H1 (cell line): ENCODE data around the gene WDR12. TPM values are rescaled to one million over a fixed set of nuclear protein-coding genes. Genes with fewer than 3 reads are reported as not detected.

Experiments used
- CTCF ChIA-PET: fragments of 300-600 bp; sonication (Branson Sonifier 250); formaldehyde crosslinking; loops from one replicate; lab custom pipeline; 2021; ENCODE audit not compliant: partially characterized antibody; lab: Charles Lee
- POLR2A ChIA-PET: fragments of 300-600 bp; sonication (Branson Sonifier 250); formaldehyde crosslinking; loops from one replicate; lab custom pipeline; 2021; ENCODE audit warnings: inconsistent platforms; ENCODE audit not compliant: partially characterized antibody; lab: Charles Lee
- DNase-seq, 2 experiments: peaks; one replicate each; pipeline versions ENCODE4 v3.0.0 to v3.0.0-alpha.2; 2010 to 2022; ENCODE audit warnings: low spot score in 2 of 2, low read depth in 1 of 2, mixed read lengths in 1 of 2
- FAIRE-seq: peaks from 2 replicates; lab custom pipeline; 2011; peaks lifted over from hg19 to GRCh38; lab: Jason Lieb, UNC
- H2AFZ ChIP-seq: 2 replicates; pipeline ENCODE4 v1.8.1; 2012; ENCODE audit warnings: low read length, inconsistent platforms
- H2AK5ac ChIP-seq: 2 replicates; pipeline ENCODE4 v1.6.1; 2013; ENCODE audit warnings: low read depth, low read length
- H2BK120ac ChIP-seq: replicated peaks from 2 replicates; pipeline ENCODE3; 2013; ENCODE audit warnings: low read depth, low read length, inconsistent platforms
- H2BK12ac ChIP-seq: 2 replicates; pipeline ENCODE4 v1.6.1; 2013; ENCODE audit warnings: low read depth, low read length
- H2BK15ac ChIP-seq: 2 replicates; pipeline ENCODE4 v1.6.1; 2013; ENCODE audit warnings: low read length
- H2BK20ac ChIP-seq: 2 replicates; pipeline ENCODE4 v1.6.1; 2013; ENCODE audit warnings: low read length
- H2BK5ac ChIP-seq: 2 replicates; pipeline ENCODE4 v1.6.1; 2013; ENCODE audit warnings: low read depth, low read length
- H3K14ac ChIP-seq: 2 replicates; pipeline ENCODE4 v1.6.1; 2013; ENCODE audit warnings: inconsistent platforms; ENCODE audit not compliant: insufficient read length
- H3K18ac ChIP-seq: 2 replicates; pipeline ENCODE4 v1.6.1; 2013; ENCODE audit warnings: low read length; ENCODE audit errors: extremely low read depth
- H3K23ac ChIP-seq: 2 replicates; pipeline ENCODE4 v1.6.1; 2013; ENCODE audit warnings: inconsistent platforms; ENCODE audit not compliant: insufficient read length
- H3K23me2 ChIP-seq: 2 replicates; pipeline ENCODE4 v1.6.1; 2013; ENCODE audit warnings: low read depth, low read length
- H3K27ac ChIP-seq: 2 replicates; pipeline ENCODE4 v1.6.1; 2011; ENCODE audit warnings: low read depth, low read length, inconsistent platforms
- H3K27me3 ChIP-seq, 4 experiments: replicated peaks in 1 of 4; 1 replicate in 1 of 4; 2 replicates in 3 of 4; pipeline versions ENCODE4 v1.6.1 to v1.8.1; 2011 to 2013; ENCODE audit warnings: low read length in 3 of 4, mild to moderate bottlenecking in 3 of 4, inconsistent platforms in 2 of 4, mixed read lengths in 2 of 4, moderate library complexity in 1 of 4; ENCODE audit not compliant: control insufficient read depth in 3 of 4, insufficient read depth in 3 of 4; ENCODE audit errors: extremely low read depth in 1 of 4
- H3K36me3 ChIP-seq, 4 experiments: 2 replicates each; pipeline versions ENCODE4 v1.6.1 to v1.8.1; 2011 to 2013; ENCODE audit warnings: mild to moderate bottlenecking in 4 of 4, low read length in 3 of 4, moderate library complexity in 2 of 4, control low read depth in 1 of 4, inconsistent platforms in 1 of 4; ENCODE audit not compliant: insufficient read depth in 4 of 4, control insufficient read depth in 2 of 4
- H3K4ac ChIP-seq: replicated peaks from 2 replicates; pipeline ENCODE3; 2013; ENCODE audit warnings: low read length, low read depth, mixed read lengths, inconsistent platforms; ENCODE audit not compliant: insufficient read length
- H3K4me1 ChIP-seq, 4 experiments: replicated peaks in 1 of 4; 1 replicate in 1 of 4; 2 replicates in 3 of 4; pipeline versions ENCODE4 v1.6.1 to v1.8.1; 2011 to 2013; ENCODE audit warnings: low read length in 3 of 4, inconsistent platforms in 2 of 4, mixed read lengths in 1 of 4; ENCODE audit not compliant: insufficient read depth in 4 of 4, control insufficient read depth in 3 of 4
- H3K4me2 ChIP-seq, 2 experiments: 2 replicates each; pipeline versions ENCODE4 v1.6.1 to v1.8.1; 2011 to 2013; ENCODE audit warnings: low read depth in 2 of 2, low read length in 2 of 2, control low read depth in 1 of 2, inconsistent platforms in 1 of 2, mild to moderate bottlenecking in 1 of 2; ENCODE audit not compliant: insufficient read depth in 1 of 2
- H3K4me3 ChIP-seq, 4 experiments: fragments of 200-600, 300-600 bp in 1 of 4; sonication (generic), shearing (Covaris generic), sonication (Bioruptor Twin) in 1 of 4; 2 replicates each; pipeline versions ENCODE4 v1.5.1 to v1.8.1; 2011 to 2016; ENCODE audit warnings: low read length in 4 of 4, low read depth in 3 of 4, control low read depth in 2 of 4, inconsistent platforms in 2 of 4, mild to moderate bottlenecking in 2 of 4, mixed read lengths in 1 of 4, moderate library complexity in 1 of 4; ENCODE audit not compliant: insufficient read depth in 2 of 4; ENCODE audit errors: extremely low read depth in 1 of 4
- H3K56ac ChIP-seq: replicated peaks from 2 replicates; pipeline ENCODE3; 2013; ENCODE audit warnings: low read depth, mild to moderate bottlenecking, mixed read lengths, low read length, inconsistent platforms; ENCODE audit not compliant: insufficient read length
- H3K79me1 ChIP-seq: 2 replicates; pipeline ENCODE4 v1.6.1; 2013; ENCODE audit warnings: low read depth, low read length, control low read depth
- H3K79me2 ChIP-seq, 2 experiments: 2 replicates each; pipeline versions ENCODE4 v1.6.1 to v1.8.1; 2012 to 2013; ENCODE audit warnings: low read length in 2 of 2, mild to moderate bottlenecking in 2 of 2, inconsistent platforms in 1 of 2; ENCODE audit not compliant: insufficient read depth in 2 of 2, control insufficient read depth in 1 of 2
- H3K9ac ChIP-seq, 4 experiments: replicated peaks in 1 of 4; 1 replicate in 1 of 4; 2 replicates in 3 of 4; pipeline versions ENCODE4 v1.6.1 to v1.8.1; 2011 to 2013; ENCODE audit warnings: low read depth in 3 of 4, low read length in 3 of 4, control low read depth in 2 of 4, mild to moderate bottlenecking in 2 of 4, moderate library complexity in 2 of 4, inconsistent platforms in 1 of 4; ENCODE audit errors: extremely low read depth in 1 of 4
- H3K9me3 ChIP-seq, 2 experiments: 2 replicates each; pipeline versions ENCODE4 v1.6.1 to v1.8.1; 2012 to 2013; ENCODE audit warnings: mild to moderate bottlenecking in 2 of 2, moderate library complexity in 2 of 2, control low read depth in 1 of 2, inconsistent platforms in 1 of 2, low read depth in 1 of 2, low read length in 1 of 2, mixed read lengths in 1 of 2; ENCODE audit not compliant: insufficient read depth in 2 of 2
- H4K20me1 ChIP-seq, 2 experiments: replicated peaks in 1 of 2; 2 replicates each; pipeline versions ENCODE3 to v1.8.1; 2011 to 2013; ENCODE audit warnings: inconsistent platforms in 2 of 2, low read length in 2 of 2, mild to moderate bottlenecking in 1 of 2; ENCODE audit not compliant: insufficient read depth in 2 of 2, control insufficient read depth in 1 of 2
- H4K5ac ChIP-seq: 2 replicates; pipeline ENCODE4 v1.6.1; 2013; ENCODE audit warnings: low read length, low read depth, mixed read lengths, inconsistent platforms; ENCODE audit not compliant: insufficient read length
- H4K8ac ChIP-seq: 2 replicates; pipeline ENCODE4 v1.8.0; 2013; ENCODE audit warnings: mild to moderate bottlenecking, moderate library complexity, low read length, inconsistent platforms; ENCODE audit not compliant: insufficient read depth; ENCODE audit errors: extremely low read depth
- H4K91ac ChIP-seq: replicated peaks from 2 replicates; pipeline ENCODE3; 2013; ENCODE audit warnings: low read length, mixed read lengths, inconsistent platforms; ENCODE audit not compliant: insufficient read length
- CEBPB ChIP-seq: IDR thresholded peaks from 2 replicates; pipeline ENCODE4 v1.6.1; 2012; ENCODE audit warnings: low read depth, low read length
- CHD7 ChIP-seq: fragments of 300-600 bp; sonication (generic); IDR thresholded peaks from 2 replicates; pipeline ENCODE4 v1.7.1; 2012; ENCODE audit warnings: low read length, moderate library complexity, mild to moderate bottlenecking, inconsistent platforms; ENCODE audit not compliant: insufficient replicate concordance
- polyA plus RNA-seq, 7 experiments: library from polyadenylated mRNA; depleted of rRNA in 3 of 7; stranded (reverse) in 5 of 7; unstranded in 2 of 7; fragments of >200 nt in 5 of 7; fragments of 200-250 nt in 2 of 7; gene quantifications; 1 replicate in 5 of 7; 2 replicates in 1 of 7; 4 replicates in 1 of 7; pipeline versions ENCODE4 v1.2.1 to v1.2.3, GENCODE V29; 2011 to 2013; ENCODE audit warnings: missing spikeins in 2 of 7, mixed read lengths in 2 of 7
- total RNA-seq: library from RNA; stranded (reverse); fragmentation: NEBNext Ultra II Directional; extraction: Animal tissue kit (Norgen Biotek cat#: 25700); gene quantifications from 2 replicates; pipeline ENCODE4 v1.2.1, GENCODE V29; 2021

The WDR12 gene
- total and polyA plus RNA-seq, 2 of the 8 experiments (the other 6 are each of a cell fraction or from before 2014, with no cell fraction given) = 25.0 to 183 TPM

GRCh38 chr2:202842690-202843089, 68.8 kb downstream of the WDR12 start:
- Histone ChIP-seq H3K23me2 (no peaks in the 10 kb centered on the region), H2AFZ (no peak overlapping the region), H3K4me1 (no peaks in the 10 kb centered on the region), H4K8ac (no peak overlapping the region), H3K23ac (no peak overlapping the region), H2BK5ac (no peak overlapping the region), H4K5ac (no peak overlapping the region), H2BK15ac (no peak overlapping the region), H3K4me3 (no peak overlapping the region), H4K91ac (no peak overlapping the region), H3K27ac (no peak overlapping the region), H3K4ac (no peak overlapping the region), H3K4me2 (no peak overlapping the region), H3K36me3 (no peaks in the 10 kb centered on the region), H2BK12ac (no peak overlapping the region), H3K56ac (no peak overlapping the region), H3K14ac (no peak overlapping the region), H2BK20ac (no peak overlapping the region), H3K79me2 (no peaks in the 10 kb centered on the region), H3K9me3 (peaks cover 0 to 3% of the 10 kb centered on the region in 2 experiments; a peak in 1 of 4 replicates), H2BK120ac (no peak overlapping the region), H3K9ac (no peak overlapping the region), H3K27me3 (no peaks in the 10 kb centered on the region), H4K20me1 (no peaks in the 10 kb centered on the region), H3K79me1 (no peaks in the 10 kb centered on the region), H2AK5ac (no peak overlapping the region), H3K18ac (no peak overlapping the region)
- FAIRE-seq = no peak
- no peak for DNase-seq
- ChIA-PET POLR2A (no interaction called here), CTCF (no interaction called here)
- TF ChIP-seq CHD7 = no peak
- TF ChIP-seq CEBPB = no peak
